ENCODE data around the gene MPPED2. TPM values are rescaled to one million over a fixed set of nuclear protein-coding genes. Genes with fewer than 3 reads are reported as not detected.

Gene MPPED2
- total RNA-seq, 2 donors from 2014 or later: 5.5 to 11.1 TPM

GRCh38 chr11:30393012-30393411 is 193.1 kb downstream of the MPPED2 start:
- no peak for DNase-seq (ENCODE audit: low spot score)
- intact Hi-C loops (cut with DNase I): no loop called here

GRCh38 chr11:30392221-30392784 is 193.8 kb downstream of the MPPED2 start:
- intact Hi-C loops (cut with DNase I): no loop called here
- no peak for DNase-seq (ENCODE audit: low spot score)

DNA sequence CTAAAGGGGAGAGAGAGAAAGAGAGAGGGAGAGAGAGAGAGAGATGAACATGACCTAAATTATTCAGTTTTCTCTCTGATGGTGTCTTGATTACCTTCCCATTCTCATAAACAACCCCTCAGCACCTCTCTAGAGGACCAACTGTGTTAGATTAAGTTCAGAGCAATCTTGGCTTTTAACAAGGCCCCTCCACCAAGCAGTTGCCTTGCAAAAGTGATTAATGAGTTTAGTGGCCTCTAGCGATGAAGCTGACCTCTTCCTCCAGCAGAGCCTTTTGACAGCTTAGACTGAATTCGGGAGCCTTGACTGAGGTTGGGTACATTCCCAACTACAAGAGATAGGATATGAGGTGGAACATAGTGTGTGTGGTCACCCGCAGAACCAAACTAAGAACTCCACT is 197.2 kb downstream of the MPPED2 start:
- intact Hi-C loops (cut with DNase I): no loop called here
- DNase-seq (ENCODE audit: low spot score): no peak

DNA sequence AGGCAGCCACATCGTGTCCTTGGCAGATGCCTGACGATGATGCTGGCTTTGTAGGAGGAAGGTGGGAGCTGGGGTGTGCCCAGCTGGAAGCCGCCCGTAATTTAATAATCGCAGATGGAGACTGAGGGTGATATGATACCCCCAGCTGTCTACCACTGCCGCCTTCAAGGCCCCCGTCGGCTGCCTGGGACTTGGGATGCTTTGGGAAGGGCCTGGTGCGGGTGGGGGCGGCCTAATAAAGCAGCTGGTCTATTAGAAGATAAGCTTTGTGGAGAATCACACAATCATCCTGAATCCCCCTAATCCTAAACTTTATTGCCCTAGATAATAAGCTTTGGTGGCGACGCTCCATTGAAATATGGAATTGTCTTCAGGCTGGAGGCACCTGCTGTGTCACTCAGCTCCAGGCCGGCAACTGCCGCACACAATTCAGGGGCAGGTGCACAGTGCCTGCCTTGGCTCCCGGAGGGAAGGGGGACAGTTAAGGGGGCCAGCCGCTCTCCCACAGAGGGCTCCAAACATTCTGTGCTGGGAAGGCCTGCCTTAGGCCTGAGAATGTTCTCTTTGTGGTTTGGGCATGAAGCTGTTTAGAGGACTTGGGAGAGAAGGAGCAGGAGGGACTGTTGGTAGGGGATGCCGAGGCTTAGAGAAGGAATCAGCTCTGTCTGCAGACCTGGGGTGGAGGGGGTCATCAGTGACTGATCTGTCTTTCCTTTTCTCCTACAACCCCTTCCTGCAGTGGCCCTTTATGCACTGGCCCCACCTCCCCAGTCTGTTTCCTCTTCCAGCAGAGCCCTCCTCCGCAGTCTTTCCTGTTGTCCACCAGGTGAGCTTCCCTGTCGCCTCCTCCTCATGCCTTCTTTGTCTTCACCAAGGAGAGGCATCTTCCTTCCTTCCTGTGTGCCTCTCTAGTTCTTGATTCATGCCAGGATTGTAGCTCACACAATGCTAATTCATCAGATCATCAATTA is 198.0 kb downstream of the MPPED2 start:
- intact Hi-C loops (cut with DNase I): no loop called here
- DNase-seq (ENCODE audit: low spot score): no peak

GRCh38 chr11:30381879-30382278 is 204.3 kb downstream of the MPPED2 start:
- DNase-seq (ENCODE audit: low spot score): no peak
- intact Hi-C loops (cut with DNase I): no loop called here

GRCh38 chr11:30380846-30381245 is 205.3 kb downstream of the MPPED2 start:
- intact Hi-C loops (cut with DNase I): no loop called here
- DNase-seq (ENCODE audit: low spot score): no peak

- intact Hi-C loops (cut with DNase I): no loop called here
- DNase-seq (ENCODE audit: low spot score): no peak
These were observed 208.8 kb downstream of the MPPED2 start for GRCh38 chr11:30377347-30377746.

DNA sequence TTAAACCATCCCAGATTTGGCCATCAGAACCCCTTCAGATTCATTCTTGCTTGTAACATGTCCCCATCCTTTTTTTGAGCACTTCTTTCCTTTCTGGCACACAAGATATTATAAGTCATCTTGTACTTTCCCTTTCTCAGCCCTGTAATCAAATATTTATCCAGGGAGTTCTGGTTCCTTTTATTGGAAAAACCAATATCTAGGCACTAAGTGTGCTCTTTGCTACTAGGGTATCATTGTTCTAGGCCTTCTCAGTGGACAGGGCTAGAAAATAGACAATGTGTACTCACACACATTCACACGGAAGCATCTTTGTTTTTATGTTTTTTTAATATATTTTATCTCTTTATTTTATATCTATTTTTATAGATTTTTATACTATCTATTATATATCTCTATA is 216.0 kb downstream of the MPPED2 start:
- intact Hi-C loops (cut with DNase I): no loop called here
- DNase-seq (ENCODE audit: low spot score): no peak

DNA sequence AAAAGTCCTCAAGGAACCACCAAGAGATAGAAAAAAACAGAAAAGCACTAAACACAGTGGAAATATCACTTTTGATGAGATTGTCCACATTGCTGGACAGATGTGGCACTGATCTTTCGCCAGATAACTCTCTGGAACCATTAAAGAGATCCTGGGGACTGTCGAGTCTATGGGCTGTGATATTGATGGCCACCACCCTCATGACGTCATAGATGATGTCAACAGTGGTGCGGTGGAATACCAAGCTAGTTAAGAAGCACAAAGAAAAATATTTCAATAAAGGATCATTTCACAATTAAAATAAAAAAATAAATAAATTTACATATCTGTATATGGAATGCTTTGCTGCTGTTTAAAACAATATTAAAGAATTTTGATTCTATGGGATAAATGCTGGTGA is 217.8 kb downstream of the MPPED2 start:
- intact Hi-C loops (cut with DNase I): no loop called here
- no peak for DNase-seq (ENCODE audit: low spot score)

DNA sequence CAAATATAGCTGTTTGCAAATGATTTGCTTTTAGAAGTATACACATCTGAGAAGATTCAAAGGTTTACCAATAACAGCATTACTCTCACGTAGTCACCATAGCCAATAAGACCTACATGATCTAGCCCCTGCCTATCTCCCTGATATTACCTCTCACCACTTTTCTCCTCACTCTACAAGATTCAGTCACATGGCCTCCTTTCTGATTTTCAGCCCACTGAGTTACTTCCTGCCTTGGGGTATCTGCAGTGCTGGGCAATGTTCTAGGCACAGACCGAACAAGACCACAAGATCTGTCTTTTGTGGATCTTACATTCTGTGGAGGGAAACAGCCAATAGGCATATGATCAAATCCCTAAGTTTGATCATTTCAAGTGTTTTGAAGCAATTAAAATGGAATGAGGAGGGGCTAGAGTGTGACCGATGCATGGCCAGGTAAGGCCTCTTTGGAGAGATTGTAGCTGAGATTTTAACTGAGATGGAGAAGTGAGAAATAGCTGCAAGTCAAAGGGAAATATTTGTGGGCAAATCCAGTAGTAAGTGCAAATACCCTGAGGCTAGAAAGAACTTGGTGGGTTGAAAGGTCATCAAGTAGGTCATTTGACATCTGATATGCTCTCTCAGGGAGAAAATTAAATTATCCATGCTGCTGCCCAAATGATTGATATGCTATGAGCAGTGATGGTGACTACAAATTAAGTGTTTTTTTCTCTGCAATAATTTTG is 220.2 kb downstream of the MPPED2 start:
- intact Hi-C loops (cut with DNase I): no loop called here
- no peak for DNase-seq (ENCODE audit: low spot score)

DNA sequence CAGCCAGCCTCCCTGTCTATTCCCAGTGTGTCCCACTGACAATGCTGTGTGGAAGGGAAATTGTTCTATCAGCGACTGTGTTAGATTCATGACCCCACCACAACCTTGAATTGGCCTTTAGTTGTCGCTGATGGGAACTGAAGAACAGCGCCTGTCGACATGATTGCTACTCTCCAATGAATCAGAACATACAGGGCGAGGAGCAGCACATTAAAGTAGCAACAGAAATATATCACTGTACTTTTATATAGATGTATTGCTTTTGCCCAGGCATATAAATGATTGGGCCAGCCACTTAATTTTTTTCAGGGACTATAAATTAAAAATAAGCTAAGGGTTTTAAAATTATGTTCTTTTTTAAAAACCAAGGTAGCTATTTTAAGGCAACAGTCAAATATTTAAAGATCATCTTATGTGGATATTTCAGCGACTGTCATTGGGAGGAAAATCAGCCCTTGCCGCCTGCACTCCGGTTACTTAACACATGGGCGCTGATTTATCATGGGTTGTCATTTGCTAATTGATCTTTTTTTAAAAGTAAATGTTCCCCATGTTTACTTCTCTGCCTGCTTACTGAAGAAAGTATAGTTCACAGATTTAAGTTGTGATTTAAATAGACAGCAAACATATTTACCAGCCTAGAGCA is 221.2 kb downstream of the MPPED2 start:
- intact Hi-C loops (cut with DNase I): no loop called here
- DNase-seq (ENCODE audit: low spot score): no peak

DNA sequence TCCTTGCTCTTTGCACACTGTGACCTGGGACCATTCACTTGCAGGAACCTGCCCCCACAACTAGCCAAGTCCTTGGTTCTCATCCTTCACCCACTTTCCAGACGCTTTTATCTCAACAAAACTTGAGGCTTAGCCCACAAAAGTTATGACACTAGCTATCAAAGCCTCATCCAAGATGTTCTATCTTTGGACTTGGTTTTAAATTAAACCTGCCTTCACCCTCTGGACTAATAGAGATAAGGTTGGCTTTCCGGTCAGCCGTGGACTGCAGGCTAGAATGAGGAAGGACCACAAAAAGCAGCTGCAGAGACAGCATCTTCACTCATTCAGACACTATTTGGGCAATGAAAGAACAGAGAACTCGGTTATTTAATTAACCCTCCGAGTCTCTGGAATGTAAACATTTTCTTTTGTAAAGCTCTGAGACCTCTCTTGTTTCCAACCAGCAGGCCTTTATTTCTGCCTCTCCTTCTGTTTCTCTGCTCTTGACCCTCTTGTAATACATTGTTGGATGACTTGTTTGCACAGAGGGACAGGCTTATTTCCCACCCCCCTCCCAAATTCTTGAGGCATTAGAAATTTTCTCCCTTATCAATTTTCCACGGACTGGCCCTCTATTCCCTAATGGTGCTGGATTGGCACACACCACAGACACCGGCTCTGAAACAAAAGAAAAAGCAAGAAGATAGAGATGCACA is 221.9 kb downstream of the MPPED2 start:
- intact Hi-C loops (cut with DNase I): no loop called here
- DNase-seq (ENCODE audit: low spot score): no peak

GRCh38 chr11:30360741-30361140 is 225.4 kb downstream of the MPPED2 start:
- DNase-seq (ENCODE audit: low spot score): no peak
- intact Hi-C loops (cut with DNase I): no loop called here

All from posterior vena cava (tissue), 2 donors.